ENCODE results near the gene SNED1. TPM values are rescaled to one million over a fixed set of nuclear protein-coding genes. Genes with fewer than 3 reads are reported as not detected.

Gene SNED1
- total and polyA plus RNA-seq, 2 donors = 11.5 to 17.1 TPM

GRCh38 chr2:240988146-240988545, 10.3 kb upstream of the SNED1 start:
- Histone ChIP-seq H3K4me3 (ENCODE audit: low read depth, low read length) (no peak overlapping the region), H3K27ac (ENCODE audit: low read depth) (no peak overlapping the region), H3K36me3 (ENCODE audit: insufficient read depth) (no peaks in the 10 kb centered on the region), H3K4me1 (ENCODE audit: insufficient read depth) (no peaks in the 10 kb centered on the region)
- DNase-seq (ENCODE audit: extremely low spot score) = no peak
- 80% methylated on average over 3 of the region's 3 CpGs for WGBS

DNA sequence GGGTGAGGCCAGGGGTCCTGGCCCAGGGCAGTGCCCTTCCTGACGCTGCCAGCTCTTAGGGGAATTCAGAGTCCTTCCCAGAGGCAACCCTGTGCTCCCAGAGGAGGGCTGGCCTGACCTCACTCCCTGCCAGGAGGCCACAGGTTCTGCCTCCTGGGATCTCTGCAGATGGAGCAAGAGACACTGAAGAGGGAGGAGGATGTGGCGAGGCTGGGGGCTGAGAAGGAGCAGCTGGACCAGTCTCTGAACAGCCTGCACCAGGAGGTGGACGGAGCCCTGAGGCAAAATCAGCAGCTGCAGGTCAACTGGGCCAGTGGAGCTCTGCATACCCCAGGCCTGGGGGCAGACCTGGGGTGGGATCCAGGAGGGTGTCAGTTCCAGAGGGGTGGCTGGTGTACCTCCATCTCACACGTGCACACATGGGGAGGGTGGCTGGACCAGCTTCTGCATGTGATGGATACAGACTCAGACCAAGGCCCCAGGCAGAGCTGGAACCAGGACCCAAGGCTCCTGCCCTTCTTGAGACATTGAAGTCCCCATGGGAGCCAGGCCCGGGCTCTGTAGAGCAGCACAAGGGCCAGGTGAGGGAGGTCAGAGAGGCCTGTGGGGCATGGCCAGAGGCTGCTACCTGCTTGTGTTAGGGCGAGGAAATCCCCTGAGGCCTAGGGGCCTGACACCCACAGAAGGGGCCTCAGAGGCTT, 9.7 kb upstream of the SNED1 start:
- no peak overlapping the region for H3K27ac ChIP-seq (ENCODE audit: low read depth)
- DNase-seq (ENCODE audit: extremely low spot score) = no peak
- no peaks in the 10 kb centered on the region for H3K4me1 ChIP-seq (ENCODE audit: insufficient read depth)
- H3K36me3 ChIP-seq (ENCODE audit: insufficient read depth) = no peaks in the 10 kb centered on the region
- 93% methylated on average over 6 of the region's 6 CpGs for WGBS
- no peak overlapping the region for H3K4me3 ChIP-seq (ENCODE audit: low read depth, low read length)

- WGBS = 85% methylated on average over 17 of the region's 17 CpGs
- Histone ChIP-seq H3K36me3 (ENCODE audit: insufficient read depth) (no peaks in the 10 kb centered on the region), H3K4me3 (ENCODE audit: low read depth, low read length) (no peak overlapping the region), H3K4me1 (ENCODE audit: insufficient read depth) (no peaks in the 10 kb centered on the region), H3K27ac (ENCODE audit: low read depth) (no peak overlapping the region)
- DNase-seq (ENCODE audit: extremely low spot score) = no peak
Measured at GRCh38 chr2:240989451-240990265, 8.8 kb upstream of the SNED1 start.

DNA sequence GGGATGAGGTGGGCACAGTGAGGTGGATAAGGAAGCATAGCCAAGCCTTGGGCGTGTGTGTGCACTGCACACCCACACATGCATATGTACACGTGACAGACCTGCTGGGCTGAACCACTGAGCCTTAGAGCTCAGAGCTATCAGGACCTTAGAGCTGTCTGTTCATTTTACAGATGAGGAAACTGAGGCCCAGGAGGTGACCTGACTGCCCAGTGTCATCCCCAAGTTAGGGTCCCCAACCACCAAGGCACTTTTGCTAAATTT, 8.2 kb upstream of the SNED1 start:
- DNase-seq (ENCODE audit: extremely low spot score) = no peak
- Histone ChIP-seq H3K27ac (ENCODE audit: low read depth) (no peak overlapping the region), H3K4me3 (ENCODE audit: low read depth, low read length) (no peak overlapping the region), H3K36me3 (ENCODE audit: insufficient read depth) (no peaks in the 10 kb centered on the region), H3K4me1 (ENCODE audit: insufficient read depth) (no peaks in the 10 kb centered on the region)
- WGBS = 83% methylated on average over 2 of the region's 2 CpGs

DNA sequence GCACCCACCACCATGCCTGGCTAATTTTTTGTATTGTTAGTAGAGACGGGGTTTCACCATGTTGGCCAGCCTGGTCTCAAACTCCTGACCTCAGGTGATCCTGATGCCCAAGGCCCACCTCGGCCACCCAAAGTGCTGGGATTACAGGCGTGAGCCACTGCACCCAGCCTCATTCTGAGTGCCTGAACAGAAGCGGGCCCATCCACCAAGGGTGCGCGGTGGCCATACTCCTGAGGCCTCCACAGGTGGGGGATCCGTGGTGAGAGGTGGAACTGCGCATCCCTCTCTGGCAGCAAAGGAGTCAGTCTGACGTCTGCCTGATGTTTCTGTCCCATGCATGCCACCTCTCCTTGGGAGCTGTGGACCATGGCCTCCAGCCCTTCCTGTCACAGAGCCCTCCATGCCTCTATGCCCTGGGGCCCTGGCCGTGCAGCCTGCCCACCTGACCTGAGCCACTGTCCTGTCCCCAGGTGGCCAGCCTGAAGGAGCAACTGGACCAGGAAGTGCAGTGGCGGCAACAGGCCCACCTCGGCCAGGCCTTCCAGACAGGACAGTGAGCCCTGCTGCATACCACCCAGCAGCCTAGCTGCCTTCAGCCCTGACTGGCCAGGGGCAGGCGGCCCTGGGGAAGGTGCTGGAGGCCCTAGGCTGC, 7.6 kb upstream of the SNED1 start:
- Histone ChIP-seq H3K4me3 (ENCODE audit: low read depth, low read length) (no peak overlapping the region), H3K27ac (ENCODE audit: low read depth) (no peak overlapping the region), H3K4me1 (ENCODE audit: insufficient read depth) (no peaks in the 10 kb centered on the region), H3K36me3 (ENCODE audit: insufficient read depth) (no peaks in the 10 kb centered on the region)
- WGBS = 94% methylated on average over 13 of the region's 13 CpGs
- DNase-seq (ENCODE audit: extremely low spot score) = no peak

GRCh38 chr2:240991378-240992263, 6.8 kb upstream of the SNED1 start:
- Histone ChIP-seq H3K4me3 (ENCODE audit: low read depth, low read length) (no peak overlapping the region), H3K4me1 (ENCODE audit: insufficient read depth) (no peaks in the 10 kb centered on the region), H3K27ac (ENCODE audit: low read depth) (peak overlapping the region; percentile 67), H3K36me3 (ENCODE audit: insufficient read depth) (no peaks in the 10 kb centered on the region)
- no peak for DNase-seq (ENCODE audit: extremely low spot score)
- 50% methylated on average over 33 of the region's 33 CpGs for WGBS

DNA sequence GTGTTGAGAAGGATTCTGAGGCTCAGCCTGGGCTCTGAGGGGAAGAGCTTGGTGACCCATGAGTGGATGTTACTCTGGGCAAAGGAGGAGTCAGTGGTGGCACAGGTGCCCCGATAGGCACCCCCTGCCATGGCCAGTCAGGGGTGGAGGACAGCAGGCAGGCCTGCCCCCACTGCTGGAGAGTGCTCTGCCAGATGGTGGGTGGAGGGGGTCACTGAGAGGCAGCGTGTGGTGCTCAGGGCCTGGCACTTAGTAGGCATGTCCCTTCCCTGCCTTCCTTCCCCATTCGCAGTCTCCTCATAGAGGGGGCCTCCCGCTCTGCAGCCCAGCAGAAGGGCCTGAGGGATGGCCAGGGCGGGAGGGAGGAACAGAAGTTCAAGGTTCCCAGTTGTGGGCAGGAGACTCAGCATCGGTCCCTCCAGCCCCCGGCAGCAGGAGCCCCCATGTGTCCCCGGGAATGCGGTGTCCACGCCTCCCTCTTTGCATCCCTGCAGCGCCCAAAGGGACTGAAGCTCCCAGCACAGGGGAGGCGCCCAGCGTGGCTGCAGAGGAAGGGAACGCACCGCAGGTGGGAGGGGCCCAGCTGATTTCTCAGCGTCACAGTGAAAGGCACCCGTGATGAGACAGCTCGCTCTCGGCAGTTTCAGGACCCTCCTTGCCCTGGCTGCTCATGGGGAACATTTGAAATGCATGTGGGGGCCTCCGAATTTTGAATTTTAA, 5.7 kb upstream of the SNED1 start:
- Histone ChIP-seq H3K36me3 (ENCODE audit: insufficient read depth) (no peaks in the 10 kb centered on the region), H3K4me3 (ENCODE audit: low read depth, low read length) (no peak overlapping the region), H3K27ac (ENCODE audit: low read depth) (peak overlapping the region; percentile 2), H3K4me1 (ENCODE audit: insufficient read depth) (peaks cover under 1% of the 10 kb centered on the region)
- no peak for DNase-seq (ENCODE audit: extremely low spot score)
- WGBS = 68% methylated on average over 20 of the region's 20 CpGs

- H3K27ac ChIP-seq (ENCODE audit: low read depth) = no peak overlapping the region
- 79% methylated on average over 19 of the region's 19 CpGs for WGBS
- peaks cover 3% of the 10 kb centered on the region for H3K4me1 ChIP-seq (ENCODE audit: insufficient read depth)
- H3K36me3 ChIP-seq (ENCODE audit: insufficient read depth) = no peaks in the 10 kb centered on the region
- no peak for DNase-seq (ENCODE audit: extremely low spot score)
- no peak overlapping the region for H3K4me3 ChIP-seq (ENCODE audit: low read depth, low read length)
Measured at GRCh38 chr2:240993446-240994170, 4.8 kb upstream of the SNED1 start.

- no peak overlapping the region for H3K4me3 ChIP-seq (ENCODE audit: low read depth, low read length)
- DNase-seq (ENCODE audit: extremely low spot score) = no peak
- no peaks in the 10 kb centered on the region for H3K36me3 ChIP-seq (ENCODE audit: insufficient read depth)
- H3K4me1 ChIP-seq (ENCODE audit: insufficient read depth) = peaks cover 3% of the 10 kb centered on the region
- 52% methylated on average over 16 of the region's 16 CpGs for WGBS
- H3K27ac ChIP-seq (ENCODE audit: low read depth) = no peak overlapping the region
Measured at GRCh38 chr2:240994171-240994896, 4.1 kb upstream of the SNED1 start.

DNA sequence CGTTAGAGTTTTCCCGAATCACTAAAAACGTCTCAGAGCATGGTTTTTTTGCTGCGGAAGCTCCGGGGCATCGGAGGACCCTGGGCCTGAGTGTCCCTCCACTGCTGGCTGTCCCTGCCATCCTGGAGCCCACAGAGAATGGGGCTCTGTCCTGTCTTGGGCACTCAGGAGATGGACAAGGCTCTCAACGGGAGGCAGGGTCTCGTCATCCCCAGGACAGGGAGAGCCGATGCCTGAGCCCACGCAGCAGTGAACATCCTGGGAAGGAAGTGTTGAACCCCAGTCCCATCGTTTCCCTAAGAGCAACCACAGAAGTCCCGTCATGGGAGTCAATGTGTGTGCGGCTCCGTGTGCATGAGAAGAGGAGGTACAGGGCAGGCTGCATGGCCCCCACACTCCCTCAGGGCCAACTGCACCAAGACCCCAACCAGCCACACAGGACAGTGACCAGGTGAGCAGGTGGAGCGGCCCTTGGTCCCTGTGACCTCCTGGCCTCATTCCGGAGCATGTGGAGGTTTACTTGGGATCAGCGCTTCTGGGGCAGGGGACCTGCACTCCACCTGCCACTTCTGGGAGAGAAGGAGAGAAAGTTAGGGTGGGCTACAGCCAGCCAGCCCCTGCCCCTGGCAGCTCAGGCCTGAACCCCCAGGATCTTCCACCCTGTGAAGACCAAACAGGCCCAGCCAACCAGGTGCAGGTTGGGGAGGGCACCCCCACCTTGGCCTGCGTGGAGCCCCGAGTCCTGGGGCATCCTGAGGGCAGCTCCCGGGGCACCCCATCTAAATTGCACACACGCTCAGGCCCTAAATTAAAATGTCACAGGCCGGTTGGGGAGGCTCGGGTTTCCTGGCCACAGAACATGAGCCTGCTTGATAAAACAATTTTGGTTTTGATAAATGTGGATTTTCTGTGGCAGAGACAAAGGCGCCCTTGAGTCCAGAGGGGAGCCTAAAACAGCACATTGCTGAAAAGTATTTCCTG, 3.1 kb upstream of the SNED1 start:
- Histone ChIP-seq H3K36me3 (ENCODE audit: insufficient read depth) (no peaks in the 10 kb centered on the region), H3K4me1 (ENCODE audit: insufficient read depth) (peaks cover 3% of the 10 kb centered on the region), H3K4me3 (ENCODE audit: low read depth, low read length) (no peak overlapping the region), H3K27ac (ENCODE audit: low read depth) (no peak overlapping the region)
- 83% methylated on average over 24 of the region's 24 CpGs for WGBS
- DNase-seq (ENCODE audit: extremely low spot score) = no peak

- Histone ChIP-seq H3K36me3 (ENCODE audit: insufficient read depth) (no peaks in the 10 kb centered on the region), H3K27ac (ENCODE audit: low read depth) (no peak overlapping the region), H3K4me3 (ENCODE audit: low read depth, low read length) (no peak overlapping the region), H3K4me1 (ENCODE audit: insufficient read depth) (peaks cover 3% of the 10 kb centered on the region)
- WGBS = 85% methylated on average over 19 of the region's 19 CpGs
- DNase-seq (ENCODE audit: extremely low spot score) = no peak
Measured at GRCh38 chr2:240996161-240996833, 2.1 kb upstream of the SNED1 start.
